ENCODE measurements around the gene AMPD2.

Gene AMPD2

GRCh38 chr1:109619576-109620400 is at the start of gene AMPD2, which contains the start of gene GNAT2:
TSS of gene AMPD2 (plus strand) at chr1:109619837. CDS start at chr1:109621176, 1,339 bp downstream.
TSS of gene GNAT2 (minus strand) at chr1:109619616. CDS start at chr1:109612870, 6,746 bp downstream.
- DNase-seq: peak in 1 of 2 donors; percentile 41

- DNase-seq: no peak
Observed at GRCh38 chr1:109570414-109570813, 49.2 kb upstream of the AMPD2 start.

GRCh38 chr1:109573785-109574184 is 45.9 kb upstream of the AMPD2 start:
- no peak for DNase-seq

GRCh38 chr1:109578947-109579443 is 40.6 kb upstream of the AMPD2 start:
- no peak for DNase-seq

- peak in 1 of 2 donors; percentile 1 for DNase-seq
Observed at GRCh38 chr1:109579491-109579890, 40.1 kb upstream of the AMPD2 start.

- no peak for DNase-seq
Observed at GRCh38 chr1:109582021-109582420, 37.6 kb upstream of the AMPD2 start.

GRCh38 chr1:109584766-109585165 is 34.9 kb upstream of the AMPD2 start:
- no peak for DNase-seq

- DNase-seq: no peak
Observed at GRCh38 chr1:109586055-109586454, 33.6 kb upstream of the AMPD2 start.

GRCh38 chr1:109589177-109589576 is 30.5 kb upstream of the AMPD2 start:
- no peak for DNase-seq

- DNase-seq: no peak
Observed at GRCh38 chr1:109589679-109590078, 30.0 kb upstream of the AMPD2 start.

GRCh38 chr1:109592916-109593315 is 26.7 kb upstream of the AMPD2 start:
- DNase-seq: no peak

- DNase-seq: no peak
Observed at GRCh38 chr1:109595531-109595930, 24.1 kb upstream of the AMPD2 start.

GRCh38 chr1:109598156-109598555 is 21.5 kb upstream of the AMPD2 start:
- DNase-seq: no peak

- DNase-seq: no peak
Observed at GRCh38 chr1:109598655-109599054, 21.0 kb upstream of the AMPD2 start.

GRCh38 chr1:109603229-109603628 is 16.4 kb upstream of the AMPD2 start:
- DNase-seq: no peak

- DNase-seq: no peak
Observed at GRCh38 chr1:109605381-109605780, 14.3 kb upstream of the AMPD2 start.

GRCh38 chr1:109609881-109610280 is 9.8 kb upstream of the AMPD2 start:
- no peak for DNase-seq

- no peak for DNase-seq
Observed at GRCh38 chr1:109610609-109611307, 8.9 kb upstream of the AMPD2 start.

- no peak for DNase-seq
Observed at GRCh38 chr1:109611308-109611990, 8.2 kb upstream of the AMPD2 start.

- no peak for DNase-seq
Observed at GRCh38 chr1:109613361-109614147, 6.1 kb upstream of the AMPD2 start.

- peak in 1 of 2 donors; percentile 48 for DNase-seq
Observed at GRCh38 chr1:109615879-109616278, 3.8 kb upstream of the AMPD2 start.

- no peak for DNase-seq
Observed at GRCh38 chr1:109616391-109616790, 3.2 kb upstream of the AMPD2 start.
